AG09309 (cell line): ENCODE results near the gene ESF1.
"Not testable (repeated sequence)": the region's sequence is repeated elsewhere in the genome, so short reads cannot be mapped to it uniquely, and the experiment has no call there.

ENCODE experiments used
- DNase-seq: peaks from one replicate; pipeline ENCODE4 v3.0.0-alpha.2; 2010; ENCODE audit warnings: low read depth
- H3K4me3 ChIP-seq: 2 replicates; pipeline ENCODE4 v1.5.1; 2011; ENCODE audit warnings: mild to moderate bottlenecking, low read depth, low read length, moderate library complexity; ENCODE audit not compliant: control insufficient read depth
- CTCF ChIP-seq: IDR thresholded peaks from 2 replicates; pipeline ENCODE4 v1.5.1; 2011; ENCODE audit warnings: mild to moderate bottlenecking, low read depth, low read length, inconsistent platforms; ENCODE audit not compliant: insufficient read depth, control insufficient read depth; ENCODE audit errors: missing control alignments

The ESF1 gene

GRCh38 chr20:13745784-13746183 lies 38.9 kb downstream of the ESF1 start:
- H3K4me3 ChIP-seq = no peak overlapping the region
- no peak for TF ChIP-seq CTCF
- no peak for DNase-seq

GRCh38 chr20:13744352-13744751 lies 40.4 kb downstream of the ESF1 start:
- no peak for DNase-seq
- no peak overlapping the region for H3K4me3 ChIP-seq
- TF ChIP-seq CTCF = no peak

GRCh38 chr20:13741879-13742278 lies 42.8 kb downstream of the ESF1 start:
- no peak for TF ChIP-seq CTCF
- DNase-seq = no peak
- H3K4me3 ChIP-seq = no peak overlapping the region

- DNase-seq = no peak
- no peak for TF ChIP-seq CTCF
Measured at GRCh38 chr20:13739731-13740649, 44.7 kb downstream of the ESF1 start.

GRCh38 chr20:13738187-13738586 lies 46.5 kb downstream of the ESF1 start:
- not testable (repeated sequence) for DNase-seq, H3K4me3 ChIP-seq

More at GRCh38 chr20:13739731-13740649, 44.7 kb downstream of the ESF1 start:
- H3K4me3 ChIP-seq = no peak overlapping the region

GRCh38 chr20:13736436-13737191 lies 48.1 kb downstream of the ESF1 start:
- TF ChIP-seq CTCF = no peak
- H3K4me3 ChIP-seq = no peak overlapping the region
- peak; percentile 58 for DNase-seq

GRCh38 chr20:13735826-13736225 lies 48.9 kb downstream of the ESF1 start:
- DNase-seq = no peak
- no peak overlapping the region for H3K4me3 ChIP-seq
- TF ChIP-seq CTCF = no peak
